Measurements from ENCODE around the gene NPSR1. TPM values are rescaled to one million over a fixed set of nuclear protein-coding genes. Genes with fewer than 3 reads are reported as not detected.

NPSR1 gene
- total RNA-seq, 1 donor from 2014 or later: not detected

GRCh38 chr7:34751725-34752643, 94.0 kb downstream of the NPSR1 start:
- H3K27ac Mint-ChIP-seq: no peak overlapping the region
- no peaks in the 10 kb centered on the region for H3K27me3 Mint-ChIP-seq (ENCODE audit: low read depth)
- DNase-seq (ENCODE audit: low spot score): no peak
- no peaks in the 10 kb centered on the region for H3K9me3 Mint-ChIP-seq
- no peaks in the 10 kb centered on the region for H3K36me3 Mint-ChIP-seq (ENCODE audit: low read depth)
- intact Hi-C loops (cut with micrococcal nuclease): no loop called here
- no peak overlapping the region for H3K4me3 Mint-ChIP-seq (ENCODE audit: low read depth)
- no peaks in the 10 kb centered on the region for H3K4me1 Mint-ChIP-seq (ENCODE audit: low read depth)

GRCh38 chr7:34752929-34753328, 94.9 kb downstream of the NPSR1 start:
- Mint-ChIP-seq H3K36me3 (ENCODE audit: low read depth) (no peaks in the 10 kb centered on the region), H3K4me1 (ENCODE audit: low read depth) (no peaks in the 10 kb centered on the region), H3K27me3 (ENCODE audit: low read depth) (no peaks in the 10 kb centered on the region), H3K27ac (no peak overlapping the region), H3K9me3 (no peaks in the 10 kb centered on the region), H3K4me3 (ENCODE audit: low read depth) (no peak overlapping the region)
- intact Hi-C loops (cut with micrococcal nuclease): no loop called here
- DNase-seq (ENCODE audit: low spot score): no peak

- no peaks in the 10 kb centered on the region for H3K9me3 Mint-ChIP-seq
- H3K4me3 Mint-ChIP-seq (ENCODE audit: low read depth): no peak overlapping the region
- intact Hi-C loops (cut with micrococcal nuclease): no loop called here
- H3K27me3 Mint-ChIP-seq (ENCODE audit: low read depth): no peaks in the 10 kb centered on the region
- no peak for DNase-seq (ENCODE audit: low spot score)
- H3K27ac Mint-ChIP-seq: no peak overlapping the region
- H3K4me1 Mint-ChIP-seq (ENCODE audit: low read depth): no peaks in the 10 kb centered on the region
- no peaks in the 10 kb centered on the region for H3K36me3 Mint-ChIP-seq (ENCODE audit: low read depth)
These were observed 97.0 kb downstream of the NPSR1 start for GRCh38 chr7:34755008-34755407.

GRCh38 chr7:34756025-34756437, 98.0 kb downstream of the NPSR1 start:
- Mint-ChIP-seq H3K4me3 (ENCODE audit: low read depth) (no peak overlapping the region), H3K36me3 (ENCODE audit: low read depth) (no peaks in the 10 kb centered on the region), H3K4me1 (ENCODE audit: low read depth) (no peaks in the 10 kb centered on the region), H3K27ac (no peak overlapping the region), H3K27me3 (ENCODE audit: low read depth) (no peaks in the 10 kb centered on the region), H3K9me3 (no peaks in the 10 kb centered on the region)
- no peak for DNase-seq (ENCODE audit: low spot score)
- intact Hi-C loops (cut with micrococcal nuclease): no loop called here

GRCh38 chr7:34756691-34757090, 98.7 kb downstream of the NPSR1 start:
- no peaks in the 10 kb centered on the region for H3K36me3 Mint-ChIP-seq (ENCODE audit: low read depth)
- H3K4me3 Mint-ChIP-seq (ENCODE audit: low read depth): no peak overlapping the region
- intact Hi-C loops (cut with micrococcal nuclease): no loop called here
- no peak for DNase-seq (ENCODE audit: low spot score)
- no peak overlapping the region for H3K27ac Mint-ChIP-seq
- H3K4me1 Mint-ChIP-seq (ENCODE audit: low read depth): no peaks in the 10 kb centered on the region
- H3K9me3 Mint-ChIP-seq: no peaks in the 10 kb centered on the region
- H3K27me3 Mint-ChIP-seq (ENCODE audit: low read depth): no peaks in the 10 kb centered on the region

- Mint-ChIP-seq H3K36me3 (ENCODE audit: low read depth) (no peaks in the 10 kb centered on the region), H3K9me3 (no peaks in the 10 kb centered on the region), H3K27me3 (ENCODE audit: low read depth) (peaks cover 2% of the 10 kb centered on the region), H3K27ac (no peak overlapping the region), H3K4me3 (ENCODE audit: low read depth) (no peak overlapping the region), H3K4me1 (ENCODE audit: low read depth) (no peaks in the 10 kb centered on the region)
- intact Hi-C loops (cut with micrococcal nuclease): no loop called here
- DNase-seq (ENCODE audit: low spot score): no peak
These were observed 99.6 kb downstream of the NPSR1 start for GRCh38 chr7:34757570-34758110.

GRCh38 chr7:34758111-34758601, 100.1 kb downstream of the NPSR1 start:
- Mint-ChIP-seq H3K4me1 (ENCODE audit: low read depth) (no peaks in the 10 kb centered on the region), H3K4me3 (ENCODE audit: low read depth) (no peak overlapping the region), H3K27me3 (ENCODE audit: low read depth) (peaks cover 2% of the 10 kb centered on the region), H3K36me3 (ENCODE audit: low read depth) (no peaks in the 10 kb centered on the region), H3K9me3 (no peaks in the 10 kb centered on the region), H3K27ac (no peak overlapping the region)
- no peak for DNase-seq (ENCODE audit: low spot score)
- intact Hi-C loops (cut with micrococcal nuclease): no loop called here

GRCh38 chr7:34759477-34760125, 101.6 kb downstream of the NPSR1 start:
- H3K27me3 Mint-ChIP-seq (ENCODE audit: low read depth): peaks cover 2% of the 10 kb centered on the region
- H3K36me3 Mint-ChIP-seq (ENCODE audit: low read depth): no peaks in the 10 kb centered on the region
- no peaks in the 10 kb centered on the region for H3K9me3 Mint-ChIP-seq
- intact Hi-C loops (cut with micrococcal nuclease): no loop called here
- H3K4me1 Mint-ChIP-seq (ENCODE audit: low read depth): no peaks in the 10 kb centered on the region
- no peak overlapping the region for H3K27ac Mint-ChIP-seq
- no peak overlapping the region for H3K4me3 Mint-ChIP-seq (ENCODE audit: low read depth)
- DNase-seq (ENCODE audit: low spot score): no peak

GRCh38 chr7:34760271-34760670, 102.3 kb downstream of the NPSR1 start:
- intact Hi-C loops (cut with micrococcal nuclease): no loop called here

GRCh38 chr7:34761206-34761605, 103.2 kb downstream of the NPSR1 start:
- no peak overlapping the region for H3K27ac Mint-ChIP-seq
- no peak overlapping the region for H3K4me3 Mint-ChIP-seq (ENCODE audit: low read depth)
- no peak for DNase-seq (ENCODE audit: low spot score)
- no peaks in the 10 kb centered on the region for H3K4me1 Mint-ChIP-seq (ENCODE audit: low read depth)
- intact Hi-C loops (cut with micrococcal nuclease): no loop called here
- peaks cover 2% of the 10 kb centered on the region for H3K27me3 Mint-ChIP-seq (ENCODE audit: low read depth)
- H3K36me3 Mint-ChIP-seq (ENCODE audit: low read depth): no peaks in the 10 kb centered on the region
- H3K9me3 Mint-ChIP-seq: no peaks in the 10 kb centered on the region

More at GRCh38 chr7:34760271-34760670, 102.3 kb downstream of the NPSR1 start:
- DNase-seq (ENCODE audit: low spot score): no peak
- H3K4me3 Mint-ChIP-seq (ENCODE audit: low read depth): no peak overlapping the region
- H3K9me3 Mint-ChIP-seq: no peaks in the 10 kb centered on the region
- no peak overlapping the region for H3K27ac Mint-ChIP-seq
- peaks cover 2% of the 10 kb centered on the region for H3K27me3 Mint-ChIP-seq (ENCODE audit: low read depth)
- no peaks in the 10 kb centered on the region for H3K4me1 Mint-ChIP-seq (ENCODE audit: low read depth)
- no peaks in the 10 kb centered on the region for H3K36me3 Mint-ChIP-seq (ENCODE audit: low read depth)

- Mint-ChIP-seq H3K36me3 (ENCODE audit: low read depth) (no peaks in the 10 kb centered on the region), H3K27ac (no peak overlapping the region), H3K4me3 (ENCODE audit: low read depth) (no peak overlapping the region), H3K27me3 (ENCODE audit: low read depth) (peaks cover 2% of the 10 kb centered on the region), H3K9me3 (no peaks in the 10 kb centered on the region), H3K4me1 (ENCODE audit: low read depth) (no peaks in the 10 kb centered on the region)
- DNase-seq (ENCODE audit: low spot score): no peak
- intact Hi-C loops (cut with micrococcal nuclease): no loop called here
These were observed 103.6 kb downstream of the NPSR1 start for GRCh38 chr7:34761627-34762026.

- Mint-ChIP-seq H3K9me3 (no peaks in the 10 kb centered on the region), H3K27me3 (ENCODE audit: low read depth) (peaks cover 2% of the 10 kb centered on the region), H3K36me3 (ENCODE audit: low read depth) (no peaks in the 10 kb centered on the region), H3K4me1 (ENCODE audit: low read depth) (no peaks in the 10 kb centered on the region), H3K4me3 (ENCODE audit: low read depth) (no peak overlapping the region), H3K27ac (no peak overlapping the region)
- intact Hi-C loops (cut with micrococcal nuclease): no loop called here
- no peak for DNase-seq (ENCODE audit: low spot score)
These were observed 104.7 kb downstream of the NPSR1 start for GRCh38 chr7:34762764-34763163.
